H1 (cell line): ENCODE data around the gene ARHGAP26. TPM values are rescaled to one million over a fixed set of nuclear protein-coding genes. Genes with fewer than 3 reads are reported as not detected.

ENCODE experiments used
- CTCF ChIA-PET: fragments of 300-600 bp; sonication (Branson Sonifier 250); formaldehyde crosslinking; loops from one replicate; lab custom pipeline; 2021; ENCODE audit not compliant: partially characterized antibody; lab: Charles Lee
- POLR2A ChIA-PET: fragments of 300-600 bp; sonication (Branson Sonifier 250); formaldehyde crosslinking; loops from one replicate; lab custom pipeline; 2021; ENCODE audit warnings: inconsistent platforms; ENCODE audit not compliant: partially characterized antibody; lab: Charles Lee
- DNase-seq, 2 experiments: peaks; one replicate each; pipeline versions ENCODE4 v3.0.0 to v3.0.0-alpha.2; 2010 to 2022; ENCODE audit warnings: low spot score in 2 of 2, low read depth in 1 of 2, mixed read lengths in 1 of 2
- FAIRE-seq: peaks from 2 replicates; lab custom pipeline; 2011; peaks lifted over from hg19 to GRCh38; lab: Jason Lieb, UNC
- H2AFZ ChIP-seq: 2 replicates; pipeline ENCODE4 v1.8.1; 2012; ENCODE audit warnings: low read length, inconsistent platforms
- H2AK5ac ChIP-seq: 2 replicates; pipeline ENCODE4 v1.6.1; 2013; ENCODE audit warnings: low read depth, low read length
- H2BK120ac ChIP-seq: replicated peaks from 2 replicates; pipeline ENCODE3; 2013; ENCODE audit warnings: low read depth, low read length, inconsistent platforms
- H2BK12ac ChIP-seq: 2 replicates; pipeline ENCODE4 v1.6.1; 2013; ENCODE audit warnings: low read depth, low read length
- H2BK15ac ChIP-seq: 2 replicates; pipeline ENCODE4 v1.6.1; 2013; ENCODE audit warnings: low read length
- H2BK20ac ChIP-seq: 2 replicates; pipeline ENCODE4 v1.6.1; 2013; ENCODE audit warnings: low read length
- H2BK5ac ChIP-seq: 2 replicates; pipeline ENCODE4 v1.6.1; 2013; ENCODE audit warnings: low read depth, low read length
- H3K14ac ChIP-seq: 2 replicates; pipeline ENCODE4 v1.6.1; 2013; ENCODE audit warnings: inconsistent platforms; ENCODE audit not compliant: insufficient read length
- H3K18ac ChIP-seq: 2 replicates; pipeline ENCODE4 v1.6.1; 2013; ENCODE audit warnings: low read length; ENCODE audit errors: extremely low read depth
- H3K23ac ChIP-seq: 2 replicates; pipeline ENCODE4 v1.6.1; 2013; ENCODE audit warnings: inconsistent platforms; ENCODE audit not compliant: insufficient read length
- H3K23me2 ChIP-seq: 2 replicates; pipeline ENCODE4 v1.6.1; 2013; ENCODE audit warnings: low read depth, low read length
- H3K27ac ChIP-seq: 2 replicates; pipeline ENCODE4 v1.6.1; 2011; ENCODE audit warnings: low read depth, low read length, inconsistent platforms
- H3K27me3 ChIP-seq, 4 experiments: replicated peaks in 1 of 4; 1 replicate in 1 of 4; 2 replicates in 3 of 4; pipeline versions ENCODE4 v1.6.1 to v1.8.1; 2011 to 2013; ENCODE audit warnings: low read length in 3 of 4, mild to moderate bottlenecking in 3 of 4, inconsistent platforms in 2 of 4, mixed read lengths in 2 of 4, moderate library complexity in 1 of 4; ENCODE audit not compliant: control insufficient read depth in 3 of 4, insufficient read depth in 3 of 4; ENCODE audit errors: extremely low read depth in 1 of 4
- H3K36me3 ChIP-seq, 4 experiments: 2 replicates each; pipeline versions ENCODE4 v1.6.1 to v1.8.1; 2011 to 2013; ENCODE audit warnings: mild to moderate bottlenecking in 4 of 4, low read length in 3 of 4, moderate library complexity in 2 of 4, control low read depth in 1 of 4, inconsistent platforms in 1 of 4; ENCODE audit not compliant: insufficient read depth in 4 of 4, control insufficient read depth in 2 of 4
- H3K4ac ChIP-seq: replicated peaks from 2 replicates; pipeline ENCODE3; 2013; ENCODE audit warnings: low read length, low read depth, mixed read lengths, inconsistent platforms; ENCODE audit not compliant: insufficient read length
- H3K4me1 ChIP-seq, 4 experiments: replicated peaks in 1 of 4; 1 replicate in 1 of 4; 2 replicates in 3 of 4; pipeline versions ENCODE4 v1.6.1 to v1.8.1; 2011 to 2013; ENCODE audit warnings: low read length in 3 of 4, inconsistent platforms in 2 of 4, mixed read lengths in 1 of 4; ENCODE audit not compliant: insufficient read depth in 4 of 4, control insufficient read depth in 3 of 4
- H3K4me2 ChIP-seq, 2 experiments: 2 replicates each; pipeline versions ENCODE4 v1.6.1 to v1.8.1; 2011 to 2013; ENCODE audit warnings: low read depth in 2 of 2, low read length in 2 of 2, control low read depth in 1 of 2, inconsistent platforms in 1 of 2, mild to moderate bottlenecking in 1 of 2; ENCODE audit not compliant: insufficient read depth in 1 of 2
- H3K4me3 ChIP-seq, 4 experiments: fragments of 200-600, 300-600 bp in 1 of 4; sonication (generic), shearing (Covaris generic), sonication (Bioruptor Twin) in 1 of 4; 2 replicates each; pipeline versions ENCODE4 v1.5.1 to v1.8.1; 2011 to 2016; ENCODE audit warnings: low read length in 4 of 4, low read depth in 3 of 4, control low read depth in 2 of 4, inconsistent platforms in 2 of 4, mild to moderate bottlenecking in 2 of 4, mixed read lengths in 1 of 4, moderate library complexity in 1 of 4; ENCODE audit not compliant: insufficient read depth in 2 of 4; ENCODE audit errors: extremely low read depth in 1 of 4
- H3K56ac ChIP-seq: replicated peaks from 2 replicates; pipeline ENCODE3; 2013; ENCODE audit warnings: low read depth, mild to moderate bottlenecking, mixed read lengths, low read length, inconsistent platforms; ENCODE audit not compliant: insufficient read length
- H3K79me1 ChIP-seq: 2 replicates; pipeline ENCODE4 v1.6.1; 2013; ENCODE audit warnings: low read depth, low read length, control low read depth
- H3K79me2 ChIP-seq, 2 experiments: 2 replicates each; pipeline versions ENCODE4 v1.6.1 to v1.8.1; 2012 to 2013; ENCODE audit warnings: low read length in 2 of 2, mild to moderate bottlenecking in 2 of 2, inconsistent platforms in 1 of 2; ENCODE audit not compliant: insufficient read depth in 2 of 2, control insufficient read depth in 1 of 2
- H3K9ac ChIP-seq, 4 experiments: replicated peaks in 1 of 4; 1 replicate in 1 of 4; 2 replicates in 3 of 4; pipeline versions ENCODE4 v1.6.1 to v1.8.1; 2011 to 2013; ENCODE audit warnings: low read depth in 3 of 4, low read length in 3 of 4, control low read depth in 2 of 4, mild to moderate bottlenecking in 2 of 4, moderate library complexity in 2 of 4, inconsistent platforms in 1 of 4; ENCODE audit errors: extremely low read depth in 1 of 4
- H3K9me3 ChIP-seq, 2 experiments: 2 replicates each; pipeline versions ENCODE4 v1.6.1 to v1.8.1; 2012 to 2013; ENCODE audit warnings: mild to moderate bottlenecking in 2 of 2, moderate library complexity in 2 of 2, control low read depth in 1 of 2, inconsistent platforms in 1 of 2, low read depth in 1 of 2, low read length in 1 of 2, mixed read lengths in 1 of 2; ENCODE audit not compliant: insufficient read depth in 2 of 2
- H4K20me1 ChIP-seq, 2 experiments: replicated peaks in 1 of 2; 2 replicates each; pipeline versions ENCODE3 to v1.8.1; 2011 to 2013; ENCODE audit warnings: inconsistent platforms in 2 of 2, low read length in 2 of 2, mild to moderate bottlenecking in 1 of 2; ENCODE audit not compliant: insufficient read depth in 2 of 2, control insufficient read depth in 1 of 2
- H4K5ac ChIP-seq: 2 replicates; pipeline ENCODE4 v1.6.1; 2013; ENCODE audit warnings: low read length, low read depth, mixed read lengths, inconsistent platforms; ENCODE audit not compliant: insufficient read length
- H4K8ac ChIP-seq: 2 replicates; pipeline ENCODE4 v1.8.0; 2013; ENCODE audit warnings: mild to moderate bottlenecking, moderate library complexity, low read length, inconsistent platforms; ENCODE audit not compliant: insufficient read depth; ENCODE audit errors: extremely low read depth
- H4K91ac ChIP-seq: replicated peaks from 2 replicates; pipeline ENCODE3; 2013; ENCODE audit warnings: low read length, mixed read lengths, inconsistent platforms; ENCODE audit not compliant: insufficient read length
- BRCA1 ChIP-seq: IDR thresholded peaks from 2 replicates; pipeline ENCODE4 v1.6.1; 2012; ENCODE audit warnings: low read depth, low read length, improper control_type of control experiment
- CTBP2 ChIP-seq: IDR thresholded peaks from 2 replicates; pipeline ENCODE4 v1.7.0; 2011; ENCODE audit warnings: borderline replicate concordance, mild to moderate bottlenecking, moderate library complexity, mixed read lengths, low read length; ENCODE audit not compliant: insufficient read depth, insufficient read length
- EP300 ChIP-seq, 2 experiments: IDR thresholded peaks; 1 replicate in 1 of 2; 2 replicates in 1 of 2; pipeline ENCODE4 v1.6.1; 2011 to 2012; ENCODE audit warnings: low read depth in 2 of 2, low read length in 2 of 2, mild to moderate bottlenecking in 2 of 2, borderline replicate concordance in 1 of 2, inconsistent platforms in 1 of 2, moderate library complexity in 1 of 2
- JUN ChIP-seq: IDR thresholded peaks from 2 replicates; pipeline ENCODE4 v1.6.1; 2011; ENCODE audit warnings: low read depth, mild to moderate bottlenecking, improper control_type of control experiment, low read length
- ZNF274 ChIP-seq: IDR thresholded peaks from 2 replicates; pipeline ENCODE4 v1.7.0; 2012; ENCODE audit warnings: low read length, borderline replicate concordance; ENCODE audit errors: extremely low read depth
- WGBS, 2 experiments: shearing (Covaris generic) in 1 of 2; methylation state at CpG; one replicate each; pipeline versions ENCODE4 v1.1.6 to v1.1.7; 2013 to 2015; ENCODE audit warnings: low lambda C conversion rate in 2 of 2, mixed read lengths in 2 of 2, inconsistent platforms in 1 of 2, low coverage in 1 of 2, missing lambda C conversion rate in 1 of 2; ENCODE audit not compliant: insufficient replicate concordance in 2 of 2, insufficient coverage in 1 of 2, insufficient read length in 1 of 2; ENCODE audit errors: extremely low coverage in 1 of 2, missing lambda C conversion rate in 1 of 2; 5-methylcytosine and 5-hydroxymethylcytosine counted together
- polyA plus RNA-seq, 7 experiments: library from polyadenylated mRNA; depleted of rRNA in 3 of 7; stranded (reverse) in 5 of 7; unstranded in 2 of 7; fragments of >200 nt in 5 of 7; fragments of 200-250 nt in 2 of 7; gene quantifications; 1 replicate in 5 of 7; 2 replicates in 1 of 7; 4 replicates in 1 of 7; pipeline versions ENCODE4 v1.2.1 to v1.2.3, GENCODE V29; 2011 to 2013; ENCODE audit warnings: missing spikeins in 2 of 7, mixed read lengths in 2 of 7
- total RNA-seq: library from RNA; stranded (reverse); fragmentation: NEBNext Ultra II Directional; extraction: Animal tissue kit (Norgen Biotek cat#: 25700); gene quantifications from 2 replicates; pipeline ENCODE4 v1.2.1, GENCODE V29; 2021
- TF ChIP-seq, protein P1 (sequence below): IDR thresholded peaks from 2 replicates; pipeline ENCODE4 v1.6.1; 2012; ENCODE audit warnings: inconsistent platforms

The ARHGAP26 gene
- total and polyA plus RNA-seq, 2 of the 8 experiments (the other 6 are each of a cell fraction or from before 2014, with no cell fraction given), result 7.1 to 24.8 TPM

- H4K91ac ChIP-seq, result no peak overlapping the region
- H2BK12ac ChIP-seq, result no peak overlapping the region
- H3K36me3 ChIP-seq, result no peaks in the 10 kb centered on the region
- no peaks in the 10 kb centered on the region for H4K20me1 ChIP-seq
- H3K14ac ChIP-seq, result no peak overlapping the region
- no peaks in the 10 kb centered on the region for H3K4me1 ChIP-seq
- H2BK15ac ChIP-seq, result no peak overlapping the region
- no peaks in the 10 kb centered on the region for H3K23me2 ChIP-seq
- H3K27me3 ChIP-seq, result no peaks in the 10 kb centered on the region
- H2AFZ ChIP-seq, result no peak overlapping the region
- H3K9ac ChIP-seq, result no peak overlapping the region
- no peak overlapping the region for H4K8ac ChIP-seq
- H3K18ac ChIP-seq, result no peak overlapping the region
- H3K79me2 ChIP-seq, result no peaks in the 10 kb centered on the region
- H3K4me3 ChIP-seq, result no peak overlapping the region
- no peak overlapping the region for H3K4me2 ChIP-seq
- no peak overlapping the region for H2AK5ac ChIP-seq
- H2BK5ac ChIP-seq, result no peak overlapping the region
- POLR2A ChIA-PET, result no interaction called here
- no peak overlapping the region for H4K5ac ChIP-seq
- no peak overlapping the region for H3K23ac ChIP-seq
- no peaks in the 10 kb centered on the region for H3K79me1 ChIP-seq
- FAIRE-seq (no peak), DNase-seq (no peak)
- no peak overlapping the region for H3K4ac ChIP-seq
- CTCF ChIA-PET, result interaction anchor here (0.8 to 1.5 kb wide), 6 partner anchors 8 to 180 kb away, joined by 3 to 5 read pairs (median 3); no protein-coding TSS in a partner anchor
- H3K9me3 ChIP-seq, result no peaks in the 10 kb centered on the region
- H2BK120ac ChIP-seq, result no peak overlapping the region
- H3K27ac ChIP-seq, result no peak overlapping the region
- no peak overlapping the region for H2BK20ac ChIP-seq
- 91% methylated on average over 15 of the region's 15 CpGs; no CpG with 5 or more reads in 1 of the 2 experiments for WGBS, 2 experiments
- no peak overlapping the region for H3K56ac ChIP-seq
- TF ChIP-seq EP300 (IDR thresholded peaks at IDR 0.05; ENCODE audit: borderline replicate concordance in 1 of 2, low read depth in 2 of 2, low read length in 2 of 2) (no peak), BRCA1 (no peak), ZNF274 (no peak), CTBP2 (no peak), JUN (no peak)
- TF ChIP-seq, protein P1, sequence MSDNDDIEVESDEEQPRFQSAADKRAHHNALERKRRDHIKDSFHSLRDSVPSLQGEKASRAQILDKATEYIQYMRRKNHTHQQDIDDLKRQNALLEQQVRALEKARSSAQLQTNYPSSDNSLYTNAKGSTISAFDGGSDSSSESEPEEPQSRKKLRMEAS, result no peak
Observed at GRCh38 chr5:143182901-143183820, 413.0 kb downstream of the ARHGAP26 start.
